CD4-positive, alpha-beta T cell (primary cell): ENCODE results near the gene RAB31. TPM values are rescaled to one million over a fixed set of nuclear protein-coding genes. Genes with fewer than 3 reads are reported as not detected.

Experiments
- ATAC-seq: fragments of 200-7000 bp; cut with Tn5 transposase; one replicate; pipeline ENCODE4 v1.10.0; 2022; ENCODE audit warnings: mild to moderate bottlenecking; ENCODE audit not compliant: poor library complexity
- CTCF ChIA-PET: fragments of 350-600 bp; sonication (Branson Sonifier 250); formaldehyde crosslinking; loops from one replicate; lab custom pipeline; 2021; ENCODE audit warnings: antibody characterized with exemption, inconsistent platforms; lab: Charles Lee
- POLR2A ChIA-PET: fragments of 350-600 bp; sonication (Branson Sonifier 250); formaldehyde crosslinking; loops from one replicate; lab custom pipeline; 2021; ENCODE audit warnings: antibody characterized with exemption, inconsistent platforms; lab: Charles Lee
- DNase-seq, 14 experiments: peaks; one replicate each; pipeline ENCODE4 v3.0.0-alpha.2; 2013 to 2020; ENCODE audit warnings: mixed read lengths in 2 of 14
- H3K27ac ChIP-seq, 2 donors: one replicate each; pipeline versions ENCODE4 v1.5.1 to v1.7.0; 2013; ENCODE audit warnings: low read length in 2 of 2, low read depth in 1 of 2, mild to moderate bottlenecking in 1 of 2
- H3K27me3 ChIP-seq, 2 experiments: 1 replicate in 1 of 2; 2 replicates in 1 of 2; pipeline versions ENCODE4 v1.6.1 to v1.7.0; 2013; ENCODE audit warnings: low read length in 2 of 2, control low read depth in 1 of 2, mild to moderate bottlenecking in 1 of 2, moderate library complexity in 1 of 2; ENCODE audit not compliant: insufficient read depth in 2 of 2, control insufficient read depth in 1 of 2
- H3K36me3 ChIP-seq: one replicate; pipeline ENCODE4 v1.6.1; 2013; ENCODE audit warnings: low read length, control low read depth; ENCODE audit not compliant: insufficient read depth
- H3K4me1 ChIP-seq: one replicate; pipeline ENCODE4 v1.6.1; 2013; ENCODE audit warnings: low read length, control low read depth; ENCODE audit not compliant: insufficient read depth
- H3K4me3 ChIP-seq: one replicate; pipeline ENCODE4 v1.5.1; 2013; ENCODE audit warnings: mild to moderate bottlenecking, low read length, moderate library complexity
- H3K9me3 ChIP-seq, 2 experiments: 1 replicate in 1 of 2; 2 replicates in 1 of 2; pipeline versions ENCODE4 v1.6.1 to v1.7.0; 2013; ENCODE audit warnings: low read length in 2 of 2, mild to moderate bottlenecking in 2 of 2, control low read depth in 1 of 2, moderate library complexity in 1 of 2; ENCODE audit not compliant: control insufficient read depth in 1 of 2, insufficient read depth in 1 of 2
- H3K27ac Mint-ChIP-seq: one replicate; pipeline ENCODE4 v1.8.0; 2020; ENCODE audit warnings: mixed read lengths
- H3K27me3 Mint-ChIP-seq: one replicate; pipeline ENCODE4 v1.8.0; 2021; ENCODE audit warnings: mixed read lengths
- H3K36me3 Mint-ChIP-seq: one replicate; pipeline ENCODE4 v1.8.0; 2021; ENCODE audit warnings: low read depth, mixed read lengths
- H3K4me1 Mint-ChIP-seq: one replicate; pipeline ENCODE4 v1.8.0; 2021; ENCODE audit warnings: low read depth, mixed read lengths
- H3K4me3 Mint-ChIP-seq: one replicate; pipeline ENCODE4 v1.8.0; 2020; ENCODE audit warnings: mild to moderate bottlenecking, mixed read lengths
- H3K9me3 Mint-ChIP-seq: one replicate; pipeline ENCODE4 v1.8.0; 2020; ENCODE audit warnings: mixed read lengths
- CTCF ChIP-seq: fragments of 200-600 bp; IDR thresholded peaks from one replicate; pipeline ENCODE4 v1.8.0; 2022; ENCODE audit warnings: antibody characterized with exemption, mild to moderate bottlenecking
- intact Hi-C, 2 experiments: fragments of 100-400 bp; cut with DNase I in 1 of 2; cut with micrococcal nuclease in 1 of 2; formaldehyde crosslinking; loops; one replicate each; pipeline versions ENCODE4 v1.15.1 to v1.9.0; 2023 to 2025; cut with DNase I, micrococcal nuclease
- total RNA-seq, 174 experiments: library from RNA in 2 of 174; stranded (reverse) in 2 of 174; gene quantifications; one replicate each; pipeline ENCODE4 v1.2.3 and lab custom pipeline; 2021 to 2026

RAB31 gene
- total RNA-seq, 2 experiments from 2014 or later = 1.1 to 1.3 TPM

- Mint-ChIP-seq H3K9me3 (no peaks in the 10 kb centered on the region), H3K36me3 (no peaks in the 10 kb centered on the region), H3K27ac (no peak overlapping the region), H3K27me3 (peaks cover 4% of the 10 kb centered on the region), H3K4me3 (no peak overlapping the region), H3K4me1 (no peaks in the 10 kb centered on the region)
- H3K4me3 ChIP-seq = no peak overlapping the region
- H3K4me1 ChIP-seq = no peaks in the 10 kb centered on the region
- H3K27me3 ChIP-seq = peaks cover 0 to 4% of the 10 kb centered on the region in 2 experiments
- H3K27ac ChIP-seq = no peak overlapping the region
- no peaks in the 10 kb centered on the region for H3K9me3 ChIP-seq
- DNase-seq (no peak), ATAC-seq (no peak)
- ChIA-PET POLR2A (no interaction called here), CTCF (no interaction called here)
- no peaks in the 10 kb centered on the region for H3K36me3 ChIP-seq
- TF ChIP-seq CTCF = no peak
- intact Hi-C loops = no loop called here
Observed at GRCh38 chr18:9679125-9679524, 29.0 kb upstream of the RAB31 start.

- no peak for DNase-seq
- TF ChIP-seq CTCF = no peak
- Histone ChIP-seq H3K4me1 (peaks cover 5% of the 10 kb centered on the region), H3K27me3 (peaks cover 0 to 4% of the 10 kb centered on the region in 2 experiments), H3K27ac (no peak overlapping the region), H3K4me3 (no peak overlapping the region), H3K9me3 (no peaks in the 10 kb centered on the region), H3K36me3 (no peaks in the 10 kb centered on the region)
- H3K27me3 Mint-ChIP-seq = no peaks in the 10 kb centered on the region
- POLR2A ChIA-PET = no interaction called here
- CTCF ChIA-PET = no interaction called here
- no peaks in the 10 kb centered on the region for H3K36me3 Mint-ChIP-seq
- intact Hi-C loops = no loop called here
- no peak overlapping the region for H3K4me3 Mint-ChIP-seq
- H3K9me3 Mint-ChIP-seq = no peaks in the 10 kb centered on the region
- ATAC-seq = no peak
- H3K4me1 Mint-ChIP-seq = peaks cover 5% of the 10 kb centered on the region
- no peak overlapping the region for H3K27ac Mint-ChIP-seq
Observed at GRCh38 chr18:9681217-9681616, 26.9 kb upstream of the RAB31 start.

GRCh38 chr18:9682572-9682971 is 25.5 kb upstream of the RAB31 start:
- Mint-ChIP-seq H3K4me1 (peaks cover 5% of the 10 kb centered on the region), H3K27me3 (no peaks in the 10 kb centered on the region), H3K36me3 (no peaks in the 10 kb centered on the region), H3K4me3 (no peak overlapping the region), H3K9me3 (no peaks in the 10 kb centered on the region), H3K27ac (no peak overlapping the region)
- intact Hi-C loops = no loop called here
- H3K4me1 ChIP-seq = peaks cover 5% of the 10 kb centered on the region
- no peaks in the 10 kb centered on the region for H3K9me3 ChIP-seq
- H3K4me3 ChIP-seq = no peak overlapping the region
- peaks cover 0 to 4% of the 10 kb centered on the region in 2 experiments for H3K27me3 ChIP-seq
- no peak for DNase-seq
- no peak overlapping the region for H3K27ac ChIP-seq
- CTCF ChIA-PET = no interaction called here
- no peaks in the 10 kb centered on the region for H3K36me3 ChIP-seq
- POLR2A ChIA-PET = no interaction called here
- ATAC-seq = no peak
- no peak for TF ChIP-seq CTCF
